H1 (cell line): ENCODE measurements around the gene CD47. TPM values are rescaled to one million over a fixed set of nuclear protein-coding genes. Genes with fewer than 3 reads are reported as not detected.

Source experiments
- CTCF ChIA-PET: fragments of 300-600 bp; sonication (Branson Sonifier 250); formaldehyde crosslinking; loops from one replicate; lab custom pipeline; 2021; ENCODE audit not compliant: partially characterized antibody; lab: Charles Lee
- POLR2A ChIA-PET: fragments of 300-600 bp; sonication (Branson Sonifier 250); formaldehyde crosslinking; loops from one replicate; lab custom pipeline; 2021; ENCODE audit warnings: inconsistent platforms; ENCODE audit not compliant: partially characterized antibody; lab: Charles Lee
- DNase-seq, 2 experiments: peaks; one replicate each; pipeline versions ENCODE4 v3.0.0 to v3.0.0-alpha.2; 2010 to 2022; ENCODE audit warnings: low spot score in 2 of 2, low read depth in 1 of 2, mixed read lengths in 1 of 2
- FAIRE-seq: peaks from 2 replicates; lab custom pipeline; 2011; peaks lifted over from hg19 to GRCh38; lab: Jason Lieb, UNC
- H2AFZ ChIP-seq: 2 replicates; pipeline ENCODE4 v1.8.1; 2012; ENCODE audit warnings: low read length, inconsistent platforms
- H2AK5ac ChIP-seq: 2 replicates; pipeline ENCODE4 v1.6.1; 2013; ENCODE audit warnings: low read depth, low read length
- H2BK120ac ChIP-seq: replicated peaks from 2 replicates; pipeline ENCODE3; 2013; ENCODE audit warnings: low read depth, low read length, inconsistent platforms
- H2BK12ac ChIP-seq: 2 replicates; pipeline ENCODE4 v1.6.1; 2013; ENCODE audit warnings: low read depth, low read length
- H2BK15ac ChIP-seq: 2 replicates; pipeline ENCODE4 v1.6.1; 2013; ENCODE audit warnings: low read length
- H2BK20ac ChIP-seq: 2 replicates; pipeline ENCODE4 v1.6.1; 2013; ENCODE audit warnings: low read length
- H2BK5ac ChIP-seq: 2 replicates; pipeline ENCODE4 v1.6.1; 2013; ENCODE audit warnings: low read depth, low read length
- H3K14ac ChIP-seq: 2 replicates; pipeline ENCODE4 v1.6.1; 2013; ENCODE audit warnings: inconsistent platforms; ENCODE audit not compliant: insufficient read length
- H3K18ac ChIP-seq: 2 replicates; pipeline ENCODE4 v1.6.1; 2013; ENCODE audit warnings: low read length; ENCODE audit errors: extremely low read depth
- H3K23ac ChIP-seq: 2 replicates; pipeline ENCODE4 v1.6.1; 2013; ENCODE audit warnings: inconsistent platforms; ENCODE audit not compliant: insufficient read length
- H3K23me2 ChIP-seq: 2 replicates; pipeline ENCODE4 v1.6.1; 2013; ENCODE audit warnings: low read depth, low read length
- H3K27ac ChIP-seq: 2 replicates; pipeline ENCODE4 v1.6.1; 2011; ENCODE audit warnings: low read depth, low read length, inconsistent platforms
- H3K27me3 ChIP-seq, 4 experiments: replicated peaks in 1 of 4; 1 replicate in 1 of 4; 2 replicates in 3 of 4; pipeline versions ENCODE4 v1.6.1 to v1.8.1; 2011 to 2013; ENCODE audit warnings: low read length in 3 of 4, mild to moderate bottlenecking in 3 of 4, inconsistent platforms in 2 of 4, mixed read lengths in 2 of 4, moderate library complexity in 1 of 4; ENCODE audit not compliant: control insufficient read depth in 3 of 4, insufficient read depth in 3 of 4; ENCODE audit errors: extremely low read depth in 1 of 4
- H3K36me3 ChIP-seq, 4 experiments: 2 replicates each; pipeline versions ENCODE4 v1.6.1 to v1.8.1; 2011 to 2013; ENCODE audit warnings: mild to moderate bottlenecking in 4 of 4, low read length in 3 of 4, moderate library complexity in 2 of 4, control low read depth in 1 of 4, inconsistent platforms in 1 of 4; ENCODE audit not compliant: insufficient read depth in 4 of 4, control insufficient read depth in 2 of 4
- H3K4ac ChIP-seq: replicated peaks from 2 replicates; pipeline ENCODE3; 2013; ENCODE audit warnings: low read length, low read depth, mixed read lengths, inconsistent platforms; ENCODE audit not compliant: insufficient read length
- H3K4me1 ChIP-seq, 4 experiments: replicated peaks in 1 of 4; 1 replicate in 1 of 4; 2 replicates in 3 of 4; pipeline versions ENCODE4 v1.6.1 to v1.8.1; 2011 to 2013; ENCODE audit warnings: low read length in 3 of 4, inconsistent platforms in 2 of 4, mixed read lengths in 1 of 4; ENCODE audit not compliant: insufficient read depth in 4 of 4, control insufficient read depth in 3 of 4
- H3K4me2 ChIP-seq, 2 experiments: 2 replicates each; pipeline versions ENCODE4 v1.6.1 to v1.8.1; 2011 to 2013; ENCODE audit warnings: low read depth in 2 of 2, low read length in 2 of 2, control low read depth in 1 of 2, inconsistent platforms in 1 of 2, mild to moderate bottlenecking in 1 of 2; ENCODE audit not compliant: insufficient read depth in 1 of 2
- H3K4me3 ChIP-seq, 4 experiments: fragments of 200-600, 300-600 bp in 1 of 4; sonication (generic), shearing (Covaris generic), sonication (Bioruptor Twin) in 1 of 4; 2 replicates each; pipeline versions ENCODE4 v1.5.1 to v1.8.1; 2011 to 2016; ENCODE audit warnings: low read length in 4 of 4, low read depth in 3 of 4, control low read depth in 2 of 4, inconsistent platforms in 2 of 4, mild to moderate bottlenecking in 2 of 4, mixed read lengths in 1 of 4, moderate library complexity in 1 of 4; ENCODE audit not compliant: insufficient read depth in 2 of 4; ENCODE audit errors: extremely low read depth in 1 of 4
- H3K56ac ChIP-seq: replicated peaks from 2 replicates; pipeline ENCODE3; 2013; ENCODE audit warnings: low read depth, mild to moderate bottlenecking, mixed read lengths, low read length, inconsistent platforms; ENCODE audit not compliant: insufficient read length
- H3K79me1 ChIP-seq: 2 replicates; pipeline ENCODE4 v1.6.1; 2013; ENCODE audit warnings: low read depth, low read length, control low read depth
- H3K79me2 ChIP-seq, 2 experiments: 2 replicates each; pipeline versions ENCODE4 v1.6.1 to v1.8.1; 2012 to 2013; ENCODE audit warnings: low read length in 2 of 2, mild to moderate bottlenecking in 2 of 2, inconsistent platforms in 1 of 2; ENCODE audit not compliant: insufficient read depth in 2 of 2, control insufficient read depth in 1 of 2
- H3K9ac ChIP-seq, 4 experiments: replicated peaks in 1 of 4; 1 replicate in 1 of 4; 2 replicates in 3 of 4; pipeline versions ENCODE4 v1.6.1 to v1.8.1; 2011 to 2013; ENCODE audit warnings: low read depth in 3 of 4, low read length in 3 of 4, control low read depth in 2 of 4, mild to moderate bottlenecking in 2 of 4, moderate library complexity in 2 of 4, inconsistent platforms in 1 of 4; ENCODE audit errors: extremely low read depth in 1 of 4
- H3K9me3 ChIP-seq, 2 experiments: 2 replicates each; pipeline versions ENCODE4 v1.6.1 to v1.8.1; 2012 to 2013; ENCODE audit warnings: mild to moderate bottlenecking in 2 of 2, moderate library complexity in 2 of 2, control low read depth in 1 of 2, inconsistent platforms in 1 of 2, low read depth in 1 of 2, low read length in 1 of 2, mixed read lengths in 1 of 2; ENCODE audit not compliant: insufficient read depth in 2 of 2
- H4K20me1 ChIP-seq, 2 experiments: replicated peaks in 1 of 2; 2 replicates each; pipeline versions ENCODE3 to v1.8.1; 2011 to 2013; ENCODE audit warnings: inconsistent platforms in 2 of 2, low read length in 2 of 2, mild to moderate bottlenecking in 1 of 2; ENCODE audit not compliant: insufficient read depth in 2 of 2, control insufficient read depth in 1 of 2
- H4K5ac ChIP-seq: 2 replicates; pipeline ENCODE4 v1.6.1; 2013; ENCODE audit warnings: low read length, low read depth, mixed read lengths, inconsistent platforms; ENCODE audit not compliant: insufficient read length
- H4K8ac ChIP-seq: 2 replicates; pipeline ENCODE4 v1.8.0; 2013; ENCODE audit warnings: mild to moderate bottlenecking, moderate library complexity, low read length, inconsistent platforms; ENCODE audit not compliant: insufficient read depth; ENCODE audit errors: extremely low read depth
- H4K91ac ChIP-seq: replicated peaks from 2 replicates; pipeline ENCODE3; 2013; ENCODE audit warnings: low read length, mixed read lengths, inconsistent platforms; ENCODE audit not compliant: insufficient read length
- RFX5 ChIP-seq: IDR thresholded peaks from 2 replicates; pipeline ENCODE4 v1.6.1; 2011; ENCODE audit warnings: low read depth, low read length, improper control_type of control experiment, borderline replicate concordance
- WGBS, 2 experiments: shearing (Covaris generic) in 1 of 2; methylation state at CpG; one replicate each; pipeline versions ENCODE4 v1.1.6 to v1.1.7; 2013 to 2015; ENCODE audit warnings: low lambda C conversion rate in 2 of 2, mixed read lengths in 2 of 2, inconsistent platforms in 1 of 2, low coverage in 1 of 2, missing lambda C conversion rate in 1 of 2; ENCODE audit not compliant: insufficient replicate concordance in 2 of 2, insufficient coverage in 1 of 2, insufficient read length in 1 of 2; ENCODE audit errors: extremely low coverage in 1 of 2, missing lambda C conversion rate in 1 of 2; 5-methylcytosine and 5-hydroxymethylcytosine counted together
- polyA plus RNA-seq, 7 experiments: library from polyadenylated mRNA; depleted of rRNA in 3 of 7; stranded (reverse) in 5 of 7; unstranded in 2 of 7; fragments of >200 nt in 5 of 7; fragments of 200-250 nt in 2 of 7; gene quantifications; 1 replicate in 5 of 7; 2 replicates in 1 of 7; 4 replicates in 1 of 7; pipeline versions ENCODE4 v1.2.1 to v1.2.3, GENCODE V29; 2011 to 2013; ENCODE audit warnings: missing spikeins in 2 of 7, mixed read lengths in 2 of 7
- total RNA-seq: library from RNA; stranded (reverse); fragmentation: NEBNext Ultra II Directional; extraction: Animal tissue kit (Norgen Biotek cat#: 25700); gene quantifications from 2 replicates; pipeline ENCODE4 v1.2.1, GENCODE V29; 2021

CD47 gene
- total and polyA plus RNA-seq, 2 of the 8 experiments (the other 6 are each of a cell fraction or from before 2014, with no cell fraction given): 14.4 to 19.3 TPM

- H3K4me1 ChIP-seq: no peaks in the 10 kb centered on the region
- H4K8ac ChIP-seq: no peak overlapping the region
- H3K27ac ChIP-seq: no peak overlapping the region
- H3K79me1 ChIP-seq: no peaks in the 10 kb centered on the region
- no peaks in the 10 kb centered on the region for H3K9me3 ChIP-seq
- no peak overlapping the region for H2AFZ ChIP-seq
- DNase-seq (no peak), FAIRE-seq (no peak)
- H3K36me3 ChIP-seq: no peaks in the 10 kb centered on the region
- no peak overlapping the region for H3K18ac ChIP-seq
- no peak overlapping the region for H2BK120ac ChIP-seq
- WGBS, 2 experiments: 93% methylated on average over 9 of the region's 9 CpGs; no CpG with 5 or more reads in 1 of the 2 experiments
- no peak overlapping the region for H3K9ac ChIP-seq
- H2BK15ac ChIP-seq: no peak overlapping the region
- H4K20me1 ChIP-seq: no peaks in the 10 kb centered on the region
- no peak overlapping the region for H2BK20ac ChIP-seq
- no peak overlapping the region for H3K56ac ChIP-seq
- H3K23me2 ChIP-seq: no peaks in the 10 kb centered on the region
- no peak overlapping the region for H3K4me3 ChIP-seq
- no peak overlapping the region for H4K91ac ChIP-seq
- no peak overlapping the region for H2BK5ac ChIP-seq
- CTCF ChIA-PET: interaction anchor here (1.6 kb wide), 1 partner anchor 22 kb away, joined by 5 read pairs; no protein-coding TSS in a partner anchor
- H3K4me2 ChIP-seq: no peak overlapping the region
- no peak overlapping the region for H3K14ac ChIP-seq
- H3K23ac ChIP-seq: no peak overlapping the region
- H3K4ac ChIP-seq: no peak overlapping the region
- no peak overlapping the region for H2AK5ac ChIP-seq
- H2BK12ac ChIP-seq: no peak overlapping the region
- H3K79me2 ChIP-seq: no peaks in the 10 kb centered on the region
- H4K5ac ChIP-seq: no peak overlapping the region
- POLR2A ChIA-PET: no interaction called here
- H3K27me3 ChIP-seq: no peaks in the 10 kb centered on the region
- TF ChIP-seq RFX5: no peak
Observed at GRCh38 chr3:108131475-108132134, 40.8 kb upstream of the CD47 start.
